Gastrocnemius medialis (tissue), 4 donors: ENCODE measurements around the gene COG1.

Experiments used
- POLR2A ChIP-seq, 2 donors: fragments of 450-650 bp; IDR thresholded peaks; one replicate each; pipeline ENCODE4 v1.6.1; 2017; ENCODE audit warnings: antibody characterized with exemption in 2 of 2, mild to moderate bottlenecking in 2 of 2, moderate library complexity in 2 of 2
- TF ChIP-seq, protein P1 (sequence below), 5 experiments: fragments of 450-650 bp in 3 of 5; fragments of 200-600 bp in 2 of 5; sonication (generic) in 2 of 5; IDR thresholded peaks in 4 of 5; conservative IDR thresholded peaks in 1 of 5; 1 replicate in 4 of 5; 2 replicates in 1 of 5; pipeline ENCODE4 v1.5.1; 2016 to 2019; ENCODE audit warnings: antibody characterized with exemption in 5 of 5, mild to moderate bottlenecking in 3 of 5, moderate library complexity in 3 of 5

DNA sequence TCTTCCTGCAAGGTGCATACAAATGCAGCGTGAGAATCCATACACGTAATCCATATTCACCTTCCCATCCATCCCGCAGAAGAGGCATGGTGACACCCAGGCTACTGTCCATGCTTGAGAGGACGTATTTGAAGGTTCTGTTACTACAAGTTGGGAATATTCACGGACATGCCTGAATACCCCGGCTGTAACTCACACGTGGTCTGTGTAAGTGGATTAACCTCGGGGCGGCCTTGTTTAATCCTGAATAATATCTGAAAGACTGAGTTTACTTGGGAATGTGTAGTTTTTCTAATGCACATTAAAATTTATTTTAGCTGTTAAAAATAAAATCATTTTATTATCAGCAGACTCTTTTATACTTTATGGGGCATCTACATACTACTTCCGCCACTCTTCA is 55.7 kb downstream of the COG1 start:
- TF ChIP-seq, protein P1, sequence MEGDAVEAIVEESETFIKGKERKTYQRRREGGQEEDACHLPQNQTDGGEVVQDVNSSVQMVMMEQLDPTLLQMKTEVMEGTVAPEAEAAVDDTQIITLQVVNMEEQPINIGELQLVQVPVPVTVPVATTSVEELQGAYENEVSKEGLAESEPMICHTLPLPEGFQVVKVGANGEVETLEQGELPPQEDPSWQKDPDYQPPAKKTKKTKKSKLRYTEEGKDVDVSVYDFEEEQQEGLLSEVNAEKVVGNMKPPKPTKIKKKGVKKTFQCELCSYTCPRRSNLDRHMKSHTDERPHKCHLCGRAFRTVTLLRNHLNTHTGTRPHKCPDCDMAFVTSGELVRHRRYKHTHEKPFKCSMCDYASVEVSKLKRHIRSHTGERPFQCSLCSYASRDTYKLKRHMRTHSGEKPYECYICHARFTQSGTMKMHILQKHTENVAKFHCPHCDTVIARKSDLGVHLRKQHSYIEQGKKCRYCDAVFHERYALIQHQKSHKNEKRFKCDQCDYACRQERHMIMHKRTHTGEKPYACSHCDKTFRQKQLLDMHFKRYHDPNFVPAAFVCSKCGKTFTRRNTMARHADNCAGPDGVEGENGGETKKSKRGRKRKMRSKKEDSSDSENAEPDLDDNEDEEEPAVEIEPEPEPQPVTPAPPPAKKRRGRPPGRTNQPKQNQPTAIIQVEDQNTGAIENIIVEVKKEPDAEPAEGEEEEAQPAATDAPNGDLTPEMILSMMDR (IDR thresholded peaks at IDR 0.05 in 4 of 5, conservative IDR thresholded peaks at IDR 0.05 in 1 of 5): no peak
- no peak for TF ChIP-seq POLR2A (IDR thresholded peaks at IDR 0.05)
